ENCODE results near the gene HBS1L. TPM values are rescaled to one million over a fixed set of nuclear protein-coding genes. Genes with fewer than 3 reads are reported as not detected.
A peak's percentile ranks its signal among the peaks of the same experiment; 100 is the strongest.
"Not testable (repeated sequence)": the region's sequence is repeated elsewhere in the genome, so short reads cannot be mapped to it uniquely, and the experiment has no call there.

The HBS1L gene
- total and polyA plus RNA-seq, 2 experiments from 2014 or later: 43.0 to 70.6 TPM

GRCh38 chr6:135062735-135063134 is 8.1 kb upstream of the HBS1L start:
- H3K79me2 ChIP-seq: no peaks in the 10 kb centered on the region
- no peaks in the 10 kb centered on the region for H3K36me3 ChIP-seq (replicated peaks; ENCODE audit: insufficient read depth, low read depth)
- no peaks in the 10 kb centered on the region for H4K20me1 ChIP-seq (ENCODE audit: insufficient read depth, poor library complexity, severe bottlenecking)
- 70% methylated on average over 7 of the region's 7 CpGs for WGBS (ENCODE audit: low lambda C conversion rate, missing lambda C conversion rate)
- no peaks in the 10 kb centered on the region for H3K4me1 ChIP-seq (ENCODE audit: insufficient read depth)
- H3K4me2 ChIP-seq: no peak overlapping the region
- no peaks in the 10 kb centered on the region for H3K9me2 ChIP-seq (replicated peaks; ENCODE audit: insufficient read depth)
- no peak overlapping the region for H3K27ac ChIP-seq
- peak; percentile 8 for DNase-seq (ENCODE audit: low spot score)
- no peaks in the 10 kb centered on the region for H3K27me3 ChIP-seq
- H3K4me3 ChIP-seq: no peak overlapping the region
- peak; percentile 20 for TF ChIP-seq CTCF (IDR thresholded peaks at IDR 0.05; ENCODE audit: poor library complexity)
- TF ChIP-seq EZH2phosphoT487 (IDR thresholded peaks at IDR 0.05; ENCODE audit: low read depth, severe bottlenecking, unreplicated experiment): no peak
- TF ChIP-seq EZH2 (IDR thresholded peaks at IDR 0.05; ENCODE audit: borderline replicate concordance): no peak
- no peaks in the 10 kb centered on the region for H3K9me3 ChIP-seq (ENCODE audit: low read depth)
- H2AFZ ChIP-seq: no peak overlapping the region

- no peak for DNase-seq (ENCODE audit: low spot score)
- Histone ChIP-seq H3K9me3 (ENCODE audit: low read depth) (no peaks in the 10 kb centered on the region), H3K4me1 (ENCODE audit: insufficient read depth) (no peaks in the 10 kb centered on the region), H3K9me2 (replicated peaks; ENCODE audit: insufficient read depth) (no peaks in the 10 kb centered on the region), H3K27me3 (no peaks in the 10 kb centered on the region), H3K4me2 (no peak overlapping the region), H3K4me3 (no peak overlapping the region), H3K27ac (no peak overlapping the region), H3K79me2 (no peaks in the 10 kb centered on the region), H2AFZ (no peak overlapping the region), H4K20me1 (ENCODE audit: insufficient read depth, poor library complexity, severe bottlenecking) (no peaks in the 10 kb centered on the region), H3K36me3 (replicated peaks; ENCODE audit: insufficient read depth, low read depth) (no peaks in the 10 kb centered on the region)
- TF ChIP-seq EZH2 (IDR thresholded peaks at IDR 0.05; ENCODE audit: borderline replicate concordance): no peak
- no peak for TF ChIP-seq EZH2phosphoT487 (IDR thresholded peaks at IDR 0.05; ENCODE audit: low read depth, severe bottlenecking, unreplicated experiment)
- TF ChIP-seq CTCF (IDR thresholded peaks at IDR 0.05; ENCODE audit: poor library complexity): no peak
- WGBS (ENCODE audit: low lambda C conversion rate, missing lambda C conversion rate): 69% methylated on average over 4 of the region's 4 CpGs
Observed at GRCh38 chr6:135060076-135060475, 5.5 kb upstream of the HBS1L start.

- 91% methylated on average over 11 of the region's 11 CpGs for WGBS (ENCODE audit: low lambda C conversion rate, missing lambda C conversion rate)
- DNase-seq (ENCODE audit: low spot score); H3K9me2 ChIP-seq (replicated peaks; ENCODE audit: insufficient read depth); H3K4me3 ChIP-seq; H4K20me1 ChIP-seq (ENCODE audit: insufficient read depth, poor library complexity, severe bottlenecking); H2AFZ ChIP-seq; H3K9me3 ChIP-seq (ENCODE audit: low read depth); H3K27me3 ChIP-seq; H3K4me2 ChIP-seq; H3K36me3 ChIP-seq (replicated peaks; ENCODE audit: insufficient read depth, low read depth); H3K27ac ChIP-seq; H3K4me1 ChIP-seq (ENCODE audit: insufficient read depth): not testable (repeated sequence)
- H3K79me2 ChIP-seq: peaks cover 12% of the 10 kb centered on the region
Observed at GRCh38 chr6:135058299-135058698, 3.7 kb upstream of the HBS1L start.

- no peaks in the 10 kb centered on the region for H3K9me2 ChIP-seq (replicated peaks; ENCODE audit: insufficient read depth)
- no peak overlapping the region for H3K27ac ChIP-seq
- no peak overlapping the region for H2AFZ ChIP-seq
- 95% methylated on average over 5 of the region's 5 CpGs for WGBS (ENCODE audit: low lambda C conversion rate, missing lambda C conversion rate)
- peaks cover 17% of the 10 kb centered on the region for H4K20me1 ChIP-seq (ENCODE audit: insufficient read depth, poor library complexity, severe bottlenecking)
- no peaks in the 10 kb centered on the region for H3K36me3 ChIP-seq (replicated peaks; ENCODE audit: insufficient read depth, low read depth)
- peaks cover 13% of the 10 kb centered on the region for H3K4me1 ChIP-seq (ENCODE audit: insufficient read depth)
- no peak for DNase-seq (ENCODE audit: low spot score)
- peaks cover 29% of the 10 kb centered on the region for H3K79me2 ChIP-seq
- TF ChIP-seq EZH2phosphoT487 (IDR thresholded peaks at IDR 0.05; ENCODE audit: low read depth, severe bottlenecking, unreplicated experiment) (no peak), CTCF (IDR thresholded peaks at IDR 0.05; ENCODE audit: poor library complexity) (no peak)
- no peaks in the 10 kb centered on the region for H3K27me3 ChIP-seq
- no peaks in the 10 kb centered on the region for H3K9me3 ChIP-seq (ENCODE audit: low read depth)
- no peak overlapping the region for H3K4me3 ChIP-seq
- H3K4me2 ChIP-seq: no peak overlapping the region
Observed at GRCh38 chr6:135056632-135057031, 2.0 kb upstream of the HBS1L start.

All from hepatocyte (in vitro differentiated cells).